HG02973 (cell line): ENCODE measurements around the gene HLA-DOA.

Source experiments
- ATAC-seq: cut with Tn5 transposase; IDR thresholded peaks from one replicate; pipeline ENCODE4 v1.9.1; 2021; ENCODE audit warnings: moderate library complexity; ENCODE audit not compliant: unreplicated experiment

Gene HLA-DOA

GRCh38 chr6:32967151-32968091 is 42.0 kb downstream of the HLA-DOA start:
- no peak for ATAC-seq

- no peak for ATAC-seq
Measured at GRCh38 chr6:32964776-32965175, 44.6 kb downstream of the HLA-DOA start.

GRCh38 chr6:32963866-32964265 is 45.5 kb downstream of the HLA-DOA start:
- no peak for ATAC-seq

- ATAC-seq, result no peak
Measured at GRCh38 chr6:32962213-32962826, 47.1 kb downstream of the HLA-DOA start.

GRCh38 chr6:32960563-32960962 is 48.8 kb downstream of the HLA-DOA start:
- no peak for ATAC-seq

- no peak for ATAC-seq
Measured at GRCh38 chr6:32956176-32956575, 53.2 kb downstream of the HLA-DOA start.

GRCh38 chr6:32954986-32955802 is 54.2 kb downstream of the HLA-DOA start:
- no peak for ATAC-seq

- ATAC-seq, result no peak
Measured at GRCh38 chr6:32954267-32954666, 55.1 kb downstream of the HLA-DOA start.
